IMR-90 (cell line): ENCODE measurements around the gene GP1BA. TPM values are rescaled to one million over a fixed set of nuclear protein-coding genes. Genes with fewer than 3 reads are reported as not detected.

Source experiments
- ATAC-seq: fragments of 200-7000 bp; cut with Tn5 transposase; 2 replicates; pipeline ENCODE4 v1.9.1; 2020; ENCODE audit warnings: low read depth, mild to moderate bottlenecking, moderate library complexity
- BruUV-seq: library from RNA; stranded (reverse); fragments of 400-500 nt; replicated peaks from 2 replicates; lab custom pipeline; 2021; lab: Mats Ljungman, UMichigan
- CTCF ChIA-PET: fragments of 300-600 bp; formaldehyde crosslinking; extraction: SDS; loops from one replicate; lab custom pipeline; 2021; ENCODE audit warnings: antibody characterized with exemption; lab: Yijun Ruan, JAX
- POLR2A ChIA-PET: fragments of 300-600 bp; sonication (Branson Sonifier 250); formaldehyde crosslinking; loops from one replicate; lab custom pipeline; 2022; ENCODE audit warnings: antibody characterized with exemption; ENCODE audit not compliant: unreplicated experiment; lab: Charles Lee
- DNase-seq: peaks from one replicate; pipeline ENCODE4 v3.0.0; 2013
- H2AFZ ChIP-seq: replicated peaks from 2 replicates; pipeline ENCODE3; 2013; ENCODE audit warnings: low read length, mild to moderate bottlenecking; ENCODE audit not compliant: poor library complexity
- H2AK5ac ChIP-seq: 2 replicates; pipeline ENCODE4 v1.6.1; 2013; ENCODE audit warnings: low read depth, low read length, inconsistent platforms
- H2AK9ac ChIP-seq: replicated peaks from 2 replicates; pipeline ENCODE3; 2013; ENCODE audit warnings: mild to moderate bottlenecking, low read depth, low read length, moderate library complexity; ENCODE audit not compliant: poor library complexity
- H2BK120ac ChIP-seq: 2 replicates; pipeline ENCODE4 v1.6.1; 2013; ENCODE audit warnings: low read depth, low read length, inconsistent platforms
- H2BK15ac ChIP-seq: 3 replicates; pipeline ENCODE4 v1.6.1; 2013; ENCODE audit warnings: low read depth, low read length, inconsistent platforms
- H2BK20ac ChIP-seq: 2 replicates; pipeline ENCODE4 v1.6.1; 2013; ENCODE audit warnings: low read depth, mild to moderate bottlenecking, inconsistent platforms, low read length, moderate library complexity
- H2BK5ac ChIP-seq: 2 replicates; pipeline ENCODE4 v1.6.1; 2013; ENCODE audit warnings: mild to moderate bottlenecking, low read depth, low read length, inconsistent platforms; ENCODE audit not compliant: poor library complexity, severe bottlenecking
- H3K14ac ChIP-seq: replicated peaks from 2 replicates; pipeline ENCODE4 v1.6.1; 2013; ENCODE audit warnings: low read depth, low read length, inconsistent platforms
- H3K18ac ChIP-seq: 2 replicates; pipeline ENCODE4 v1.6.1; 2013; ENCODE audit warnings: low read depth, low read length, control low read depth
- H3K23ac ChIP-seq: 2 replicates; pipeline ENCODE4 v1.6.1; 2013; ENCODE audit warnings: low read depth, low read length, inconsistent platforms
- H3K27ac ChIP-seq: 2 replicates; pipeline ENCODE4 v1.5.1; 2013; ENCODE audit warnings: mild to moderate bottlenecking, control low read depth, low read length; ENCODE audit not compliant: insufficient read depth
- H3K27me3 ChIP-seq: 2 replicates; pipeline ENCODE4 v1.6.1; 2013; ENCODE audit warnings: low read length; ENCODE audit not compliant: control insufficient read depth, insufficient read depth
- H3K36me3 ChIP-seq: 2 replicates; pipeline ENCODE4 v1.6.1; 2013; ENCODE audit warnings: low read length, mixed read lengths; ENCODE audit not compliant: control insufficient read depth, insufficient read depth
- H3K4ac ChIP-seq: 2 replicates; pipeline ENCODE4 v1.6.1; 2013; ENCODE audit warnings: low read depth, low read length, inconsistent platforms
- H3K4me1 ChIP-seq: 2 replicates; pipeline ENCODE4 v1.6.1; 2013; ENCODE audit warnings: low read length, mixed read lengths; ENCODE audit not compliant: control insufficient read depth, insufficient read depth
- H3K4me2 ChIP-seq: 2 replicates; pipeline ENCODE4 v1.6.1; 2013; ENCODE audit warnings: low read depth, mild to moderate bottlenecking, control low read depth, low read length, moderate library complexity
- H3K4me3 ChIP-seq: 2 replicates; pipeline ENCODE4 v1.5.1; 2013; ENCODE audit warnings: low read depth, mild to moderate bottlenecking, control low read depth, low read length, moderate library complexity; ENCODE audit not compliant: insufficient read depth
- H3K56ac ChIP-seq: 2 replicates; pipeline ENCODE4 v1.6.1; 2013; ENCODE audit warnings: low read length, inconsistent platforms; ENCODE audit not compliant: insufficient read depth; ENCODE audit errors: extremely low read depth
- H3K79me1 ChIP-seq, 2 experiments: 2 replicates each; pipeline ENCODE4 v1.6.1; 2013; ENCODE audit warnings: low read length in 2 of 2, inconsistent platforms in 1 of 2, low read depth in 1 of 2
- H3K9ac ChIP-seq: 2 replicates; pipeline ENCODE4 v1.6.1; 2013; ENCODE audit warnings: low read depth, low read length, control low read depth
- H3K9me1 ChIP-seq: 2 replicates; pipeline ENCODE4 v1.6.1; 2013; ENCODE audit warnings: low read length, inconsistent platforms; ENCODE audit not compliant: insufficient read depth
- H3K9me3 ChIP-seq: 2 replicates; pipeline ENCODE4 v1.6.1; 2013; ENCODE audit warnings: low read length; ENCODE audit not compliant: control insufficient read depth, insufficient read depth
- H4K20me1 ChIP-seq: 2 replicates; pipeline ENCODE4 v1.6.1; 2013; ENCODE audit warnings: low read length, inconsistent platforms; ENCODE audit not compliant: insufficient read depth
- H4K5ac ChIP-seq: 2 replicates; pipeline ENCODE4 v1.6.1; 2013; ENCODE audit warnings: mild to moderate bottlenecking, low read depth, low read length, control low read depth
- H4K8ac ChIP-seq, 2 experiments: 2 replicates each; pipeline ENCODE4 v1.6.1; 2013; ENCODE audit warnings: low read depth in 2 of 2, low read length in 2 of 2, control low read depth in 1 of 2, inconsistent platforms in 1 of 2
- H4K91ac ChIP-seq: 2 replicates; pipeline ENCODE4 v1.6.1; 2013; ENCODE audit warnings: low read depth, low read length, inconsistent platforms; ENCODE audit not compliant: insufficient read depth
- MAFK ChIP-seq: IDR thresholded peaks from 2 replicates; pipeline ENCODE4 v1.6.1; 2012; ENCODE audit warnings: low read depth, low read length, improper control_type of control experiment
- USF2 ChIP-seq: fragments of 150-350 bp; IDR thresholded peaks from 2 replicates; pipeline ENCODE4 v1.6.1; 2017; ENCODE audit warnings: mild to moderate bottlenecking, antibody characterized with exemption, low read length, low read depth
- WGBS, 2 experiments: methylation state at CpG; one replicate each; pipeline versions ENCODE4 v1.1.5 to v1.1.7; 2013; ENCODE audit warnings: missing lambda C conversion rate in 2 of 2; ENCODE audit not compliant: insufficient read length in 1 of 2; ENCODE audit errors: extremely low coverage in 2 of 2; 5-methylcytosine and 5-hydroxymethylcytosine counted together
- dilution Hi-C: fragments of 300-500 bp; cut with HindIII; formaldehyde crosslinking; loops from one replicate; pipeline ENCODE4 v1.14.3; 2018; ENCODE audit warnings: low sequenced_read_pairs; ENCODE audit not compliant: unreplicated experiment
- in situ Hi-C: fragments of 300-500 bp; cut with MboI; formaldehyde crosslinking; loops from 3 replicates; pipeline ENCODE4 v1.14.3; 2019; ENCODE audit warnings: low sequenced_read_pairs, inconsistent platforms, mixed read lengths
- intact Hi-C: fragments of 100-400 bp; cut with micrococcal nuclease; formaldehyde crosslinking; loops from 2 replicates; pipeline ENCODE4 v1.10.0; 2022
- polyA plus RNA-seq, 3 experiments: library from polyadenylated mRNA; depleted of rRNA; stranded (reverse); fragments of >200 nt; gene quantifications; 2 replicates each; pipeline ENCODE4 v1.2.3, GENCODE V29; 2012; ENCODE audit warnings: low replicate concordance in 1 of 3
- total RNA-seq: library from RNA; depleted of rRNA; stranded (reverse); fragments of >200 nt; gene quantifications from 2 replicates; pipeline ENCODE4 v1.2.3, GENCODE V29; 2012

Gene GP1BA
- total and polyA plus RNA-seq, 2 of the 4 experiments (the other 2 are of a cell fraction), result not detected

GRCh38 chr17:4897198-4897687 lies 34.8 kb upstream of the GP1BA start:
- Histone ChIP-seq H3K14ac (no peak overlapping the region), H3K56ac (no peak overlapping the region), H2AFZ (no peak overlapping the region), H3K4me3 (no peak overlapping the region), H3K36me3 (peaks cover 50% of the 10 kb centered on the region), H4K91ac (no peak overlapping the region), H3K79me1 (no peaks in the 10 kb centered on the region), H3K9me3 (no peaks in the 10 kb centered on the region; the same call in 1 of the 2 replicates), H4K20me1 (no peaks in the 10 kb centered on the region; the same call in 1 of the 2 replicates), H3K27ac (no peak overlapping the region), H3K9me1 (no peaks in the 10 kb centered on the region), H3K18ac (no peak overlapping the region), H3K9ac (no peak overlapping the region), H2AK9ac (no peak overlapping the region), H4K5ac (no peak overlapping the region), H3K23ac (no peak overlapping the region), H3K4me2 (no peak overlapping the region), H4K8ac (no peak overlapping the region), H3K4me1 (no peaks in the 10 kb centered on the region), H3K27me3 (no peaks in the 10 kb centered on the region), H3K4ac (no peak overlapping the region), H2BK20ac (no peak overlapping the region), H2BK120ac (no peak overlapping the region), H2BK5ac (no peak overlapping the region), H2BK15ac (no peak overlapping the region), H2AK5ac (no peak overlapping the region)
- no peak for DNase-seq
- in situ Hi-C loops (no loop called here), intact Hi-C loops (no loop called here), dilution Hi-C loops (no loop called here)
- POLR2A ChIA-PET, result no interaction called here
- WGBS, 2 experiments, result no CpG with 5 or more reads among the region's 10 CpGs
- no peak for ATAC-seq
- no TSS peak for BruUV-seq
- CTCF ChIA-PET, result no interaction called here
- TF ChIP-seq MAFK (no peak), USF2 (peak; percentile 60)
